Stimulated activated CD4-positive, alpha-beta T cell treated with anti-CD3 and anti-CD28 coated beads, Interleukin-2, amount 100 ng/mL, for 48 hours (primary cell): ENCODE results near the gene WDR27.
"Not testable (repeated sequence)": the region's sequence is repeated elsewhere in the genome, so short reads cannot be mapped to it uniquely, and the experiment has no call there.

Source experiments
- DNase-seq, 2 donors: peaks; one replicate each; pipeline ENCODE4 v3.0.0-alpha.2; 2020

Gene WDR27

DNA sequence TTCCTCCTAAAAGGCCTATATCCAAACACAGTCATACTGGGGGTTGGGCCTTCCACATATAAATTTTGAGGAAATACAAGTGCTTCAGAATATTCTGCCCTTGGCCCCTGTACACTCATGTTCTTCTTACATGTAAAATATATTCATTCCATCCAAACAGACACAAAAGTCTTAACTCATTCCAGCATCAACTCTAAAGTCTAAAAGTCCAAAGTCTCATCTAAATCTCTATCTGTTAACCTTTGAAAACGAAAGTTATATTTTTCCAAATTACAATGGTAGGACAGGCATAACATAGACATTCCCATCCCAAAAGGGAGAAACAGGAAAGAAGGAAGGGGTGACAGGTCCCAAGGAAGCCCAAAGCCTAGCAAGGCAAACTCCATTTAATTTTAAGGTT is 232.8 kb downstream of the WDR27 start:
- no peak for DNase-seq

DNA sequence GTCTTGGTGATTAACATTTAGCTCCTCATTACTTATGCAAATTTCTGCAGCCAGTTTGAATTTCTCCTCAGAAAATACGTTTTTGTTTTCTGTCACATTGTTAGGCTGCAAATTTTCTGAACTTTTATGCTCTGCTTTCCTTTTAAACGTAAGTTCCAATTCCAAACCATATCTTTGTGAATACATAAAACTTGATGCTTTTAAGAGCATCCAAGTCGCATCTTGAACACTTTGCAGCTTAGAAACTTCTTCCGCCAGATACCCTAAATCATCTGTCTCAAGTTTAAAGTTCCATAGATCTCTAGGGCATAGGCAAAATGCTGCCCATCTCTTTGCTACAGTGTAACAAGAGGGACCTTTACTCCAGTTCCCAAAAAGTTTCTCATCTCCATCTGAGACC is 234.1 kb downstream of the WDR27 start:
- DNase-seq, result not testable (repeated sequence)

DNA sequence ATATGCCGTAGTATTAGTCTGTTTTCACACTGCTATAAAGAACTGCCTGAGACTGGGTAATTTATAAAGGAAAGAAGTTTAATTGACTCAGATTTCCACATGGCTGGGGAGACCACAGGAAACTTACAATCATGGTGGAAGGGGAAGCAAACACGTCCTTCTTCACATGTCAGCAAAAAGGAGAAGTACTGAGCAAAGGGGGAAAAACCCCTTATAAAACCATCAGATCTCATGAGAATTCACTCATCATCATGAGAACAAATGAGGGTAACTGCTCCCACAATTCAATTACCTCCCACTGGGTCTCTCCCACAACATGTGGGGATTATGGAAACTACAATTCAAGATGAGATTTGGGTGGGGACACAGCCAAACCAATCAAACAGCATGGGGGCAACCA is 235.6 kb downstream of the WDR27 start:
- not testable (repeated sequence) for DNase-seq

DNA sequence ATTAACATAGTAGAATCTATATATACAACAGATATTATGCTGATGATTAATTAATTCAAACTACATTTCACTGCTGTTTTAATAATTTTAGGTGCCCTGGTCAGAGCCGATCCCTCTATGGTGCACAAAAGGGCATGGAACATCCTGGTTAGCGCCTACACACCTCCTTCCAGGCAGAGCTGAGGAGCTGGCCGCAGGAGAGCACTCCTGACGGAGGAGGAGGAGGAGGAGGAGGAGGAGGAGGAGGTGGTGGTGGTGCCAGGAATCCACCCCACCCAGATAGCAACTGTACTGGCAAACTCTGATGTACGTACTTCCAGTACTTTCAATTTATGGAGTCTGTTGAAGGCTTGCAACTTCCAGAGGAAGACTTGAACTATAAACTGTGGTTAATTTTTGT is 244.1 kb downstream of the WDR27 start:
- no peak for DNase-seq

DNA sequence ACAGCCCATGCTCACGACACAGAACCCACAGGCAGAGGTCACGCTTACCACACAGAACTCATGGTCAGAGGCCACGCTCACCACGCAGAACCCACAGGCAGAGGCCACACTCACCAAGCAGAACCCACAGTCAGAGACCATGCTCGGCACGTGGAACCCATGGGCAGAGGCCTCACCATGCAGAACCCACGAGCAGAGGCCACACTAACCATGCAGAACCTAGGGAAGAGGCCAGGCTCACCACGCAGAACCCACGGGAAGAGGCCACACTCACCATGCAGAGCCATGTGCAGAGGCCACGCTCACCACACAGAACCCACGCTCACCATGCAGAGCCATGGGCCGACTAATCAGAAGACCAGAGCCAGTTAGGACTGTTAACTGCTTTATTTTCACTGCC is 245.0 kb downstream of the WDR27 start:
- DNase-seq, result no peak

DNA sequence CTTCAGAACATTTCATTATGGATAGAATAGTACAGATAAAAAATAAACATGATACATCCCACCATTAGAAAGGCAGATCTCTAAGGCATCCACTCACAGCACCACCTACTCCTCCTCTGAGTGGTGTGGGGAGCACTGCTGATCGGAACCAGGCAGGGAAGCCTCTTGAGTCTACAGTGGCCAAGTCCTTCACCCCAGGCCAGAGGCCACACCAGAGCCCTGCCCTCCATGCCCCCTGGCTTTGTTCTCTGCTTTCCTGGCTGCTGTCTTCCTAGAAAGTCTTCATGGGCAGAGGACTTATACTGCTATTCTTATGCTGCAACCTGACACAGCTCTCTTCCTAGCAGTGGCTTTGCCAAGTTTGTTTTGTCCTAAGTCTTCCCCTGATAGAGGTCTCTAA is 246.4 kb downstream of the WDR27 start:
- no peak for DNase-seq

DNA sequence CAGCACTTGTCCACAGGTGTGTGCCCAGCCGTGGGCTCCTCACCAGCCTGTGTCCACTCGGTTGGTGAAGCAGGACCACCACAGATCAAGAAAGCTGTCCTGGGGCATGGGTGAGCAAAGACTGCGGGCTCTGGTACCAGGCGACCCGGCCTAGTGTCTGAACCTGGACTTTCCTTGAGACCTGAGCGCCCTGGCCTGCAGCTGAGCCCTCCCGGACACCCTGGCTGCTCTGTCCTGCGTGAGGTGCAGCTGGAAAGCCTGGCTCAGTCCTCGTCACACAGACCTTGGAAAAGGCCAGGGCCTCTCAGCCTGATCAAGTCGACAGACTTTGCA is 247.0 kb downstream of the WDR27 start:
- no peak for DNase-seq

DNA sequence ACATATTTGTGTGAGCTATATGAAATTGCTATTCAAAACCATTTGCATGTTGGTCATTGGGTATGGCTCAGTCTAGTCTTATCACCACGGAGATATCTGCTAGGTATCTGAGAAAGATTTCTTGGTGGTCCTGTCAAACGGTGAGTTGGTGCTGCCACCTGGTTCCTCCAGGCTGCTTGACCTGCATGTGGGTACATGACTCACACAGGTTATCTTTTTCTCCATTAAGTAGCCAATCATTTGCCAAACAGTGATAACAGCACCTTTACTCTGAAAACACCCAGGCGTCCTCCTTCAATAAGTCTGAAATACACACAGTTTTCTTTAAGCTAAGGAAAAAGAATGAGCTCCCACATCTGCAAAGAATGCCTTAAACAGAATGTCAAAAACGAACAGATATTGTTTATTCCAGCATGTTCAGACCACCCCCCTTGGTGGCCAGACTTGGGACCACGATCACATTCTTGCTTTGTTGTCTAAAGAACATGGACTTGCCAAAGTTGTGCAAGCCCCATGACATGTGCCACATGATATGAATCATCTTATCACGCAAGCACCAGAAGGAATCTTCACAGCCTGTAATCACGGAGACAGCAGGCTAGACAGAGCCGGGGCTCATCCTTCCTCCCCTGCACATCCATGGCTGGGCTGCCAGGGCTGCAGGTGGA is 247.5 kb downstream of the WDR27 start:
- DNase-seq, result no peak

DNA sequence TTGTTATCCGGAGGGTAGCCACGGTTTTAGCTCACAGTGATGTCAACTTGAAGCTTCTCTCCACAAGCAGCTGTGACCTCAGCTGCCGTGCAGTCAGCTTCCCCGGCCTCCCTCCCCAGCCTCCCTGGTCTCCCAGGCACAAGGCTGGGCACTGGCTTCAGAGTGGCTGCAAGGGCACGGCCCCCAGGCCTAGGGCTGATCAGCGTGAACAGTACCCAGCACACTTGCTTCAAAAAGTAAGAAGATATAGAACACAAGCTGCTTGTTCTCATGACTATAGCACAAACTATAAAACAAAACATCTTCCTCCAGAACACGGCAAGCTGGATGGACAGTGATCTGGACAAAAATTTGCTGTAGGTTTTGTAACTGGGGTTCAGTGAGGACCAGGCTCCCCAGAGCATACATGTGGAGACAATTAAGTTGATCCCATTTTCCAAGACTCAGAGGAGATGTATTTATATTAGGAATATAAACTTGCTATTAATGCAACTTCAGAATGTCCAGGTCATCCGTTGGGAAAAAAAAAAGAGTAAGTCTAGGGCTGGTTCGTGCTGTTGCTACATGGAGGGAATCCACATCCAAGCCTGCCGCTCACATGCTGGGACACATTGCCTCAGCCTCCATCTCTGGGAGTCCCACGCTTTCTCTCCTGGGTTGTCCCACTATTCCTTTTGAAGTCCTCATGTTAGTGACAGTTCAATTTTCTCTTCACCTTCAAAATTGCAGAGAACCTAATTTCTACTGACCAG is 248.8 kb downstream of the WDR27 start:
- no peak for DNase-seq

DNA sequence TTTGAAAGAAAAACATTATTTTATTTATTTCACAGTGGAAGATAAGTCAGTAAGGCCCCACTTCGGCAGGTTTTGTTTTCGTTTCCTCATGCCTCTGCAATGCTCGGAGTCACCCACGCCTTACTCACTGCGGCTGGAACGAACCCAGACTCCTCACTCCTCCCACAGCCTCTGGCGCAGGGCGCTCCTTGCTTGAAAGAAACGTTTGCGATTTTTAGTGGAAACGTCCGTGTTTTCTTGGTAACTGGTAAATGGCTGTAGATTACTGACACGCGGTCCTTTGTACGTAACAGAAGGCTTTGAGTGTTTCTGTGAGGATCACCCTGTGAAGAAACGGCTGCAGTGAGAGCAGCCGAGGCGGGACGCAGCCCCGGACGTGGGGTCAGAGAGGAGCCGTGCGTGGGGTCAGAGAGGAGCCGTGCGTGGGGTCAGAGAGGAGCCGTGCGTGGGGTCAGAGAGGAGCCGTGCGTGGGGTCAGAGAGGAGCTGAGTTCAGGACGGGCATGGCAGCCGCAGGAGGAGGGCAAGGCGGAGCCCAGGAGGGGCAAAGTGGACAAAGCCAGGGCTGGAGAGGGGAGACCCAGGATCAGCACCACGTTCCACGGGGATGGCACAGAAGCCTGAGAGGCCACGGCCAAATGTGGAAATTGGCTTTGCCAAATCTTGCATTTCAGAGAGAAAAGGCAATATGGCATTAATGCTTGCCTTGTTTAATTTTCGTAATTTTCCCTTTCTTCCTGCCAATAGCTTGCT is 249.5 kb downstream of the WDR27 start:
- DNase-seq, result no peak

DNA sequence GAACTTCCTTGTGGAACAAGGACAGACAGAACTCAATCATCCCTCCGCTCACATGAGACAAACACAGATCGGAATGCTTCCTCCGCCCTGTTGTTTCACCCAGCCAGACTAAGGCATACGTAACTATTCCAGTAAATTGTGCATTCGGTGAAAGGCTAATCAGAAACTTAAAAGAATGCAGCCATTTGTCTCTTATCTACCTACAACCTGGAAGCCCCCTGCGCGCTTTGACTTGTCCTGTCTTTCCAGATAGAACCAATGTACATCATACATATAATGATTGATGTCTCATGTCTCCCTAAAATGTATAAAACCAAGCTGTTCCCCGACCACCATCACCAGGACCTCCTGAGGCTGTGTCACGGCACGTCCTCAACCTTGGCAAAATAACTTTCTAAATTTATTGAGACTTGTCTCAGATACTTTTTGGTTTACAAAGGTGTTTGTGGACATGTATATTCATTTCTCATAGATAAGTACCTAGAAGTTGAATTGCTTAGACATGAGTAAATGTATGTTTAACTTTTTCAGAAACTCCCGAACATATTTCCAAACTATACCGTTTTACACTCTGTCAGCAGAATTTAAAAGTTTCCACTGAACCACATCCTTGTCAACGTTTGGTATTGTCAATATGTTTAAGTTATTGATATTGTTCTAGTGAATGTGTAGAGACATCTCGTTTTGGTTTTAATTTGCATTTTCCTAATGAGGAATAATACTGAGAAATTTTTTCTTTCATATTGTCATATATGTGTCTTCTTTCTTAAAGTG is 250.6 kb downstream of the WDR27 start:
- no peak for DNase-seq

DNA sequence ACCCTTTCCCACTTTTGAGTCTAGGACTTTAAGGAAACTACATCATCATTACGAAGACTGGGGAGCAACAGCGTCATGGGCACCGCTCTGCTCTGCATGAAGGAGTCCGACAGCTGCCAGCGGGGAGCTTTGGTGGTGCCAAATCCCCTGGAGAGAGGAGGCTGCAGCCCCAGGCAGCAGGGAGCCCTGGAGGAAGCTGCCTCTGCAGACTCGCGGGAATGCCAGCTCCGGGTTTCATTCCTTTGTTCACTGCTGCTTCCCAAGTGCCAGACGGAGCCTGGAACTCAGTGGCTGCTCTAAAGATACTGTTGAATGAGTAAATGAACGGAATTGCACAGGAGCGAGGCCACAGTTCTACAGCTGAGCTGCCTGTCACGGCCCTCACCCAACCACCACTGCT is 251.7 kb downstream of the WDR27 start:
- no peak for DNase-seq

DNA sequence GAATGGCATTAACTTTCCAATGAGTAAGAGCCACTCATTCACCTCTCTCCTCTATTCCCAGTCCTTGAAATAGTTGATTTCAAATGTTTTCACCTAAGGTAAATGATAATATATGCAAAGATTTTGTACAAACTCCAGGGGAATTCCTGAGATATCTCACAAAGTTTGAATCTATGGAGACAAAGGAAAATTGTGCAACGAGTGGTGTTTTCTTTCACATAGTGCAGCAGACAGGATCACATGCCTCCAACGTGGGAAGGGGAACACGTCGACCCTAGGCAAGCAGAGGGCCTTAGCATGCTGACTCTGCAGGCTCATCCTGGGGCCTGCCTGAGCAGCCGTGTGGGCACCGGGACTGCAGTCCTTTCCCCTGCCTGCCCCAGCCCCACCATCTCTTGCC is 252.6 kb downstream of the WDR27 start:
- DNase-seq, result no peak

DNA sequence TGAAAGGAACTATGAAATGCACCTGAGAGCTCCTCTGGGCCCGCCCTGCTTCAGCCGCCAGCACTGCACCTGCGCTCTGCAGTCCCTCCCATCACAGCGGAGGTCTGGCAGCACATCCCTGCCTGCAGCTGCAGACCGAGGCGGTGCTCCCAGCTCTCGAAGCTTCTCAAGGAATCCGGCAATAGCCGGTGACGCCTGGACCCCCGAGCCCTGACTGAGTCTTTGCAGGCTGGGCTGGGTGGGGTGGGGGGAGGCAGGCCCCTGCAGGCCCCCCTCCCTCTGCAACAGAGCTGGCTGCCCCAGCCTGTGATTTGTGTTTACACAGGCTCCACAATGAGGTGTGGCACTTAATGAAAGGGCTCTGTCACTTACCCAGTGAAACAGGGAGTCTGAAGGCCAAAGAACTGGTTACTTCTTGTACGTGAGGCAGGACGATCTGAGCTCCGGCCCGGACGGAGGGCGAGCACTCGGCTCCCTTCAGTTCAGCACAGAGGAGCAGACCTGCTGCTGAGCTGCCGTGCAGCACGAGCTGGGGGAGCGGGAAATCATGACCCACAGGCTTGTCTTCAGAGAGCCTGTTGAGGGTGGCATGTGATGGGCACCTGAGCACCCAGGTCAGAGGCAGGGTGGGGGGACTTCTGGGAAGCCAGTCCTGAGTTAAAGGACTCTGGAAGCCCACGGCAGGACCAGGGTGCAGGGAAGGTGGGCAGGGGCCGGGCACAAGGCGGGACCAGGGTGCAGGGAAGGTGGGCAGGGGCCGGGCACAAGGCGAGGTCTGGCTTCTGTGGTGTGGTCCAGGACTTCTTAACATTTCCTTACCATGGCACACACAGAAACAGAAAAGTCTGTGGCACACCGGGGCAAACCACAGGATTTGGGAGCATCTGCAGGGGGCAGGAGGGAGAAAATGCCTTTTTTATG is 255.9 kb downstream of the WDR27 start:
- DNase-seq, result no peak

DNA sequence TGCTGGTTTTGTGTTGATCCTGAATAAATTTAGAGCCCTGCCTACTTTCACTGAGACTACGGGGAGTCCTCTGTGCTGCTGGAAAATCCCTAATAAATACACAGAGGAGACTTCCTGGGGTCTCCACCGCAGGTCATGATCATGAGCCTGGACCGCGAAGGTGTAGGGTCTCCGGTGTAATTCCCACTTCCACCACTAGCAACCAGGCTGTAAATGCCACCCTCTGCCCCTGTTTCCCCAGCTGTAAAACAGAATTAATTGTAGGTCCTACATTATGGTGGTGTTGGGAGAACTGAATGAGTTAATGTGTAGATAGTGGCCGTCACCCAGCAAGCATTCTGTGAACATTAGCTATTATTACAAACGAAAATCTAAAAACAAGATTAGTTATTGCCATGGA is 256.6 kb downstream of the WDR27 start:
- no peak for DNase-seq

DNA sequence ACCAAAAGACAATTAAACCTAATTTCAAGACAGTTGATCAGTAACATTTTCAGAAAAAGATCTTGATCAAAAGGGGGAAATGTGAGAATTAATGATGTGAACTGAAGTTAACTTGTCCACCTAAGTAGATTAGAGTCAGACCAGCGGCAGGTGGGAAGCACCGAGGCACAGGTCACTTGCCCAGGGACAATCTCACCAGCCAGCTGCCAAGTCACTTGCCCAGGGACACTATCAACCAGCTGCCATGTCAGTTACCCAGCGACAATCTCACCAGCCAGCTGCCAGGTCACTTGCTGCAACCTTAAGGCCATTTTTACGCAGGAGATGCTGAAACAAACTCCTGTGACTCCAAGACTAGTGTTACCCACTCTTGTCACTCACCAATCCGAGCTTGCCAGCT is 260.5 kb downstream of the WDR27 start:
- no peak for DNase-seq

DNA sequence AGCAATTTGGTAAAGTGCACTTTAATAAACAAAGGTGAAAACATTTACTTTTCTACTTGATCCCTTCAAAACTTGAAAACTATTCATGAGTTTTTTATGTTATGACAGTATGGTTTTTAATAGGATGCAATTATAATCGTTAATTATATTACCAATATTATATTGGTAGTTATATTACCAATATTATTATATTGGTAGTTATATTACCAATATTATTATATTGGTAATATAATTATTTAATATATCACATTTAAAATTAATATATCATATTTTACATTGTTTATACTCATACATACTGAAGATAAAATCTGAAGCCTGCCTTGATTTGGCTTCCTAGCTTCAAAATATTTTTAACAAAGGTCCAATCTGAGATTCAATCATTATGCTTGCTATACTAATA is 262.1 kb downstream of the WDR27 start:
- no peak for DNase-seq

DNA sequence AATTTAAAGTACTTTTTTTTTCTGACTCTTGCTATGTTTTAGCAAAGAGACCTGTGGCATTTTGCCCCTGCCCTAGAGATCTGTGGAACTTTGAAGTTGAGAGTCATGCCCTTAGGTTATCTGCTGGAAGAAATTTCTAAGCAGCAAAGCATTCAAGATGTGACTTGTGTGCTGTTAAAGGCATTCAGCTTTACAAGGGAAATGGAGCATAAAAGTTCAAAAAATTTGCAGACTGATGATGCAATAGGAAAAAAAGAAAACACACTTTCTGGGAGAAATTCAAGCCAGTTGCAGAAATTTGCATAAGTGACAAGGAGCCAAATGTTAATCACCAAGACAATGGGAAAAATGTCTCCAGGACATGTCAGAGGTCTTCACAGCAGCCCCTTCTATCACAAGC is 267.3 kb downstream of the WDR27 start:
- not testable (repeated sequence) for DNase-seq

DNA sequence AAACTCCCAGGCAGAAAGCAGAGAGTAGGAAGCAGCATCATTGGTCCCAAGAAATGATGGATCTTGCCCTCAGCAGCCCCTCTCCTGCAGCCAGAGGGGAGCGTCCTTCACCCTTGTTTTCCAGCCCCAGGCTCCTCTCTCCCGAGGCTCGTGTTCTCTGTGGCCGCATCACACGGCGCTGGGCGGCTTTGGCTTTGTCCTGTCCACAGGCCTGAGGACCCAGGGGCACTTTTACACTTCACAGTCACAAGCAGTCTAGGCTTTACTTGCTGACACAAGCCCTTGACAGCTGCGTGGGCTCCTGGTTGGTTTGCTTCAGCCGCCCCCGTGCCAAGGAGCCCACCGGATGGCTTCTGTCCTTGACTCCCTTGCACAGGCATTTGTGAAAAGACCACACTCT is 272.8 kb downstream of the WDR27 start:
- DNase-seq, result no peak

DNA sequence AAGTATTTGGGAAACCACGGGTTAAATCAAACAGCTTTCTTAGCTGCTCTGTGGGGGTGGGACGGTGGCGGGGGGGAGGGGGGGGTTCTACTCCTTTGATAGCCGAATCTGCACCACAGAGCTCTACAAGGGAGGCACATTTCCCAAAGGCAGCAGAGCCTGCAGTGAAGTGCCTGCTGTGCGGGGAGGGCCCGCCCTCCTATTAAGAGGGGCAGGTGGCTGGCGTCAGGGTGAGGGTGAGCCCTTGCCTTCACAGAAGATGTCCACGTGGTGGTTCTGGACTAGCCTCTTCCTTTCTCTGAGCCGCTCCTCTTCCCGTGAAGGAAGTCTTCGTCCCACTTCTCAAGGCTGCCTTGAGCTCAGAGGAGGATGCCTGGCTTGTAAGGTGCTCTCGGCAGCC is 273.3 kb downstream of the WDR27 start:
- no peak for DNase-seq

DNA sequence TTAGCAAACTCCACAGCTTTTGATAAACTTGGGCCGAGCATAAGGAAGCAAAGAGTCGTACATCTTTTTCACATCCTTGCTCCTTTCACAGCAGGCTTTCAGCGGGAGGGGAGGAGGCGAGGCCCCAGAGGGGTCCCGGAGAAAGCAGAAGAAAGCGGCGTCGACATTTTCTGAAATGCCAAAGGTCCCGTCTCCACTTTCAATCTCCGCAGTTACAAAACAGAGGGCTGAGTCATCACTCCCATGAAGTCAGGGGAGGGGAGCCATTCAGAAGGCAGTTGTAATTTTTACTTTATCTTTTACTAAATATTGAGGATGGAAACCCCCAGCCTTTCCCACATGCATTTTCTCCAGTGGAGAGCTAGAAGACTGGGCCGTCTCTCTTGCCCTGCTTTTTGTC is 274.0 kb downstream of the WDR27 start:
- no peak for DNase-seq

DNA sequence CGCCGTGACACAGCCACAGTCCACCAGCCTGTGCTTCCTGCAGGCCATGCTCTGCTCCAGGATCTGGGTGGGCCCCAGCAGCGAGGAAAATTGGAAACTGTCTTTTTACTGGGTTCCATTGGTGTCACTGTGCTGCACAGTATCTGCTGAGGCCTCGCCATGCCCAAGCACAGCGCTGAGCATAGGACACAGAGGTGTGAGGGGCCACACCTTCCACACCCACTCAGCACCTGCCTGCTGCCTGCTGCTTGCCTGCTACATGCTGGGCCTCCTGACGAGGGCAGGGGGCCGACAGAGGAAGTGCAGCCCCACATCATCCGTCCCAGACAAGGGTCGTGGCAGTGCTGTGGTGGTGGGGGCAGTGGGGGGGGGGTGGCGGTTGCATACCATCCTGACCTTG is 275.2 kb downstream of the WDR27 start:
- no peak for DNase-seq
